Smooth muscle cell (in vitro differentiated cells): Measurements from ENCODE around the gene PC. TPM values are rescaled to one million over a fixed set of nuclear protein-coding genes. Genes with fewer than 3 reads are reported as not detected.
A peak's percentile ranks its signal among the peaks of the same experiment; 100 is the strongest.

ENCODE experiments used
- DNase-seq: peaks from one replicate; lab custom pipeline; 2025; ENCODE audit not compliant: unreplicated experiment; lab: John Stamatoyannopoulos, UW
- H2AFZ ChIP-seq: fragments of 200-600 bp; sonication (generic); 2 replicates; pipeline ENCODE4 v1.6.0; 2016; ENCODE audit warnings: antibody characterized with exemption, low read depth, mild to moderate bottlenecking
- H3F3A ChIP-seq: fragments of 200-600 bp; sonication (generic); 2 replicates; pipeline ENCODE4 v1.6.0; 2017; ENCODE audit warnings: antibody characterized with exemption, low read depth
- H3K27ac ChIP-seq: fragments of 200-600 bp; sonication (generic); 2 replicates; pipeline ENCODE4 v1.5.1; 2016; ENCODE audit warnings: low read depth, mild to moderate bottlenecking
- H3K27me3 ChIP-seq: fragments of 200-600 bp; sonication (generic); 2 replicates; pipeline ENCODE4 v1.6.1; 2016; ENCODE audit warnings: low read depth, mild to moderate bottlenecking
- H3K36me3 ChIP-seq: fragments of 200-600 bp; sonication (generic); 2 replicates; pipeline ENCODE4 v1.5.1; 2016; ENCODE audit warnings: low read depth
- H3K4me1 ChIP-seq: fragments of 200-600 bp; sonication (generic); 2 replicates; pipeline ENCODE4 v1.5.1; 2016; ENCODE audit warnings: low read depth
- H3K4me2 ChIP-seq: fragments of 200-600 bp; sonication (generic); 2 replicates; pipeline ENCODE4 v1.6.0; 2016; ENCODE audit warnings: mild to moderate bottlenecking
- H3K4me3 ChIP-seq: fragments of 200-600 bp; sonication (generic); 2 replicates; pipeline ENCODE4 v1.5.1; 2016; ENCODE audit warnings: mild to moderate bottlenecking
- H3K79me2 ChIP-seq: fragments of 200-600 bp; sonication (generic); 2 replicates; pipeline ENCODE4 v1.6.0; 2016; ENCODE audit warnings: low read depth, mild to moderate bottlenecking
- H3K9ac ChIP-seq: fragments of 200-600 bp; sonication (generic); 2 replicates; pipeline ENCODE4 v1.6.0; 2016; ENCODE audit warnings: low read depth
- H3K9me3 ChIP-seq: fragments of 200-600 bp; sonication (generic); replicated peaks from 2 replicates; pipeline ENCODE4 v1.5.1; 2016; ENCODE audit warnings: low read depth
- H4K20me1 ChIP-seq: fragments of 200-600 bp; sonication (generic); 2 replicates; pipeline ENCODE4 v1.6.0; 2016; ENCODE audit warnings: low read depth
- WGBS: methylation state at CpG from one replicate; pipeline ENCODE4 v1.1.7; 2016; ENCODE audit warnings: low lambda C conversion rate; 5-methylcytosine and 5-hydroxymethylcytosine counted together
- polyA plus RNA-seq: library from polyadenylated mRNA; unstranded; fragments of >200 nt; fragmentation: Nextera tagmentation; extraction: Ambion mirVana; gene quantifications from 2 replicates; pipeline ENCODE4 v1.2.1, GENCODE V29; 2016
- total RNA-seq: library from RNA; depleted of rRNA; stranded (reverse); fragments of >200 nt; gene quantifications from 2 replicates; pipeline ENCODE4 v1.2.3, GENCODE V29; 2014
- TF ChIP-seq, protein P1 (sequence below): fragments of 200-600 bp; sonication (generic); IDR thresholded peaks from 2 replicates; pipeline ENCODE4 v1.5.1; 2017; ENCODE audit warnings: borderline replicate concordance, mild to moderate bottlenecking, antibody characterized with exemption; ENCODE audit not compliant: insufficient read depth, poor library complexity, severe bottlenecking

The PC gene
- total and polyA plus RNA-seq, 2 experiments from 2014 or later, result 11.8 to 36.1 TPM

DNA sequence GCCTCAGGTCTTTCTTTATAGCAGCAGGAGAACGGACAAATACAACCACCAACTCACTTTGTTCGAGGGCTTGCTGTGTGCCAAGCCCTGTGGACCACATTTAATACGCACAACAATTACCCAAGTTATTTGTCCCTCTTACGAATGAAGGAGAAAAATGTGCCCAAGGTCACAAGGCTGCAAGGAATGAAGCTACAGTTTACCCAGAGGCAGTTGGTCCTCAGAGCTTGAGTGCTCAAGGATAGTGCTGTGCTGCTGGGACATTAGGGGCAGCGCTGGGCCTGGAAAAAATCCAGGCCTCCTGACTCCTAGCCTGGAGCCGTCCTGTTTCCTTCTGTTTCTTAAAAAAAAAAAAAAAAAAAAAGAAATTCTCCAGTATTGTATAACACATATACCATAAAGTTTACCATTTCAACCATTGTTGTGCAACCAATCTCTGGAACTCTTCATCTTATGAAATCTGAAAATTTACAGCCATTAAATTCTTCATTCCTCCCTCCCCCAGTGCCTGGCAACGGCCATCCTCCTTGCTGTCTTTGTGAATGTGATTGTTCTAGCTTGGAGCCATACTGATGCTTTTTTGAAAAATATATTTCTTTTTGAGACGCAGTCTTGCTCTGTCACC lies 15.9 kb upstream of the PC start:
- Histone ChIP-seq H3K9ac (no peak overlapping the region), H3F3A (peaks cover 11% of the 10 kb centered on the region), H3K79me2 (no peaks in the 10 kb centered on the region), H3K27me3 (no peaks in the 10 kb centered on the region), H3K4me2 (no peak overlapping the region), H3K36me3 (no peaks in the 10 kb centered on the region), H4K20me1 (no peaks in the 10 kb centered on the region), H2AFZ (no peak overlapping the region), H3K4me1 (no peaks in the 10 kb centered on the region), H3K4me3 (no peak overlapping the region), H3K27ac (no peak overlapping the region), H3K9me3 (no peaks in the 10 kb centered on the region)
- 79% methylated on average over 8 of the region's 8 CpGs for WGBS
- no peak for DNase-seq
- TF ChIP-seq, protein P1, sequence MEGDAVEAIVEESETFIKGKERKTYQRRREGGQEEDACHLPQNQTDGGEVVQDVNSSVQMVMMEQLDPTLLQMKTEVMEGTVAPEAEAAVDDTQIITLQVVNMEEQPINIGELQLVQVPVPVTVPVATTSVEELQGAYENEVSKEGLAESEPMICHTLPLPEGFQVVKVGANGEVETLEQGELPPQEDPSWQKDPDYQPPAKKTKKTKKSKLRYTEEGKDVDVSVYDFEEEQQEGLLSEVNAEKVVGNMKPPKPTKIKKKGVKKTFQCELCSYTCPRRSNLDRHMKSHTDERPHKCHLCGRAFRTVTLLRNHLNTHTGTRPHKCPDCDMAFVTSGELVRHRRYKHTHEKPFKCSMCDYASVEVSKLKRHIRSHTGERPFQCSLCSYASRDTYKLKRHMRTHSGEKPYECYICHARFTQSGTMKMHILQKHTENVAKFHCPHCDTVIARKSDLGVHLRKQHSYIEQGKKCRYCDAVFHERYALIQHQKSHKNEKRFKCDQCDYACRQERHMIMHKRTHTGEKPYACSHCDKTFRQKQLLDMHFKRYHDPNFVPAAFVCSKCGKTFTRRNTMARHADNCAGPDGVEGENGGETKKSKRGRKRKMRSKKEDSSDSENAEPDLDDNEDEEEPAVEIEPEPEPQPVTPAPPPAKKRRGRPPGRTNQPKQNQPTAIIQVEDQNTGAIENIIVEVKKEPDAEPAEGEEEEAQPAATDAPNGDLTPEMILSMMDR, result no peak

DNA sequence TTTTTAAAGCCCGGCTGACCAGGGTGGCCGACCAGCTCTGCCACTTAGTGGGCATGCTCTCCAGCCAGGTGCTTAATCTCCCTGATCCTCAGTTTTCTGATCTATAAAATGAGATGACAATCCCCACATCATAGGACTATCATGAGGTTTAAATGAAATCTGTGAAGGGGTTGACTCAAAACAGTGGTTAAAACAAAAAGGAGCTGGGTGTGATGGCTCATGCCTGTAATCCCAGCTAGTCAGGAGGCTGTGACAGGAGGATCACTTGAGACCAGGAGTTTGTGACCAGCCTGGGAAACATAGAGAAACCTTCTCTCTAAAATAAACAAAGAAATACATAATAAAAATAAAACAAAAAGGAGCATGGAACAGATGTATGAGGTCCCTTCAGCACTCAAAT lies 13.3 kb upstream of the PC start:
- 73% methylated on average over 2 of the region's 2 CpGs for WGBS
- no peaks in the 10 kb centered on the region for H4K20me1 ChIP-seq
- TF ChIP-seq, protein P1, result no peak
- peak overlapping the region; percentile 98 for H3K27ac ChIP-seq
- no peaks in the 10 kb centered on the region for H3K4me1 ChIP-seq
- H3F3A ChIP-seq, result peaks cover 11% of the 10 kb centered on the region
- peak overlapping the region; percentile 44 for H3K4me2 ChIP-seq
- H2AFZ ChIP-seq, result no peak overlapping the region
- H3K9me3 ChIP-seq, result no peaks in the 10 kb centered on the region
- H3K4me3 ChIP-seq, result no peak overlapping the region
- H3K79me2 ChIP-seq, result no peaks in the 10 kb centered on the region
- DNase-seq, result no peak
- H3K27me3 ChIP-seq, result no peaks in the 10 kb centered on the region
- H3K36me3 ChIP-seq, result no peaks in the 10 kb centered on the region
- peak overlapping the region; percentile 81 for H3K9ac ChIP-seq

DNA sequence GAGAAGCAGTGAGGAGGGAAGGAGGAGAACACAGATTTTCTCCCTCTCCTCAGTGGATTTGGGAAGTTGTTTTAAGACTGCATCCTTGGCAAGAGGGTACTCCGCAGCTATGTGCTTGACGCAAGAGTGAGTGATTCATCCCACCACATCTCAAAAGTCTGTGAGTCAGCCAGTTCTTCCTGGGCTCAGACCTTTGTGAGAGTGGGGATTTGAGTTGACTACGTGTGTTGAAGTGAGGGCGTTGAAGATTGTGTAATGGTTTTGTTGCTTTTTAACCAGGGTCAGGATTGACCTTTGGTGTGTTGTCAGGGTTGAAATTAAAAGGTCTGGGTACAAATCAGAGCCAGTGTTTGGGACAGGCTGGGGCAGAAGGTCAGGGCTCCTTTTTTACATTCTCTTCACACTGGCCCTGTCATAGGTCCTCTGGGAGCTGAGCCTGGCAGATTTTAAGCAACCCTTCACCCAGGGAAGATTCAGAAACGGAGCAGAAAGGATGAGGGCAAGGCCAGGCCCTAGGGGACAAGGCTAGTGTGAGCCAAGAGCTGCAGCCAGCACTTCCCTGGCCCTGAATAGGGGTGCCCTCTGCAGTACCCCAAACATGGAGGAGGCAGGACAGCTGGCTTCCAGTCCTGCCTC lies 12.7 kb upstream of the PC start:
- no peak overlapping the region for H3K4me3 ChIP-seq
- peak overlapping the region; percentile 98 for H3K27ac ChIP-seq
- no peaks in the 10 kb centered on the region for H3K9me3 ChIP-seq
- peak overlapping the region; percentile 11 for H2AFZ ChIP-seq
- no peaks in the 10 kb centered on the region for H3K79me2 ChIP-seq
- TF ChIP-seq, protein P1, result no peak
- peaks cover 11% of the 10 kb centered on the region for H3F3A ChIP-seq
- peak overlapping the region; percentile 81 for H3K9ac ChIP-seq
- peak overlapping the region; percentile 44 for H3K4me2 ChIP-seq
- 9% methylated on average over 5 of the region's 5 CpGs for WGBS
- no peaks in the 10 kb centered on the region for H4K20me1 ChIP-seq
- H3K27me3 ChIP-seq, result no peaks in the 10 kb centered on the region
- no peak for DNase-seq
- no peaks in the 10 kb centered on the region for H3K4me1 ChIP-seq
- H3K36me3 ChIP-seq, result no peaks in the 10 kb centered on the region
